ENCODE measurements around the gene INAVA.

The INAVA gene

GRCh38 chr1:200877010-200877409 lies 17.7 kb upstream of the INAVA start:
- no peak for DNase-seq

- DNase-seq, result no peak
These were observed 16.7 kb upstream of the INAVA start for GRCh38 chr1:200877839-200878551.

- no peak for DNase-seq
These were observed 14.5 kb upstream of the INAVA start for GRCh38 chr1:200880212-200880611.

GRCh38 chr1:200883118-200883517 lies 11.6 kb upstream of the INAVA start:
- no peak for DNase-seq

GRCh38 chr1:200885623-200886402 lies 8.9 kb upstream of the INAVA start:
- DNase-seq, result no peak

GRCh38 chr1:200886594-200886993 lies 8.1 kb upstream of the INAVA start:
- DNase-seq, result no peak

- DNase-seq, result no peak
These were observed 7.7 kb upstream of the INAVA start for GRCh38 chr1:200887036-200887435.

GRCh38 chr1:200887772-200888348 lies 6.8 kb upstream of the INAVA start:
- no peak for DNase-seq

- DNase-seq, result no peak
These were observed 6.3 kb upstream of the INAVA start for GRCh38 chr1:200888349-200888838.

GRCh38 chr1:200889571-200889970 lies 5.1 kb upstream of the INAVA start:
- no peak for DNase-seq

- no peak for DNase-seq
These were observed 4.7 kb upstream of the INAVA start for GRCh38 chr1:200890027-200890426.

- DNase-seq, result no peak
These were observed 3.6 kb upstream of the INAVA start for GRCh38 chr1:200890818-200891773.

- DNase-seq, result no peak
These were observed 2.9 kb upstream of the INAVA start for GRCh38 chr1:200891774-200892157.

GRCh38 chr1:200892546-200892945 lies 2.2 kb upstream of the INAVA start:
- no peak for DNase-seq

- DNase-seq, result no peak
These were observed 1.7 kb upstream of the INAVA start for GRCh38 chr1:200892958-200893357.

GRCh38 chr1:200893411-200893901 lies 1.2 kb upstream of the INAVA start:
- no peak for DNase-seq

- DNase-seq, result no peak
These were observed 716 bp downstream of the INAVA start for GRCh38 chr1:200895443-200895789.

GRCh38 chr1:200895801-200896530 lies 1.3 kb downstream of the INAVA start:
- DNase-seq, result no peak

GRCh38 chr1:200896531-200897196 lies 2.0 kb downstream of the INAVA start:
- DNase-seq, result no peak

- no peak for DNase-seq
These were observed 2.6 kb downstream of the INAVA start for GRCh38 chr1:200897259-200897658.

- DNase-seq, result no peak
These were observed 4.3 kb downstream of the INAVA start for GRCh38 chr1:200899015-200899386.
